Activated CD4-positive, alpha-beta memory T cell treated with anti-CD3 and anti-CD28 coated beads, Interleukin-2, amount 10 ng/mL, durations not matched to agents 7 days and 5 days (primary cell): ENCODE measurements around the gene WIPI1. TPM values are rescaled to one million over a fixed set of nuclear protein-coding genes. Genes with fewer than 3 reads are reported as not detected.
"Not testable (repeated sequence)": the region's sequence is repeated elsewhere in the genome, so short reads cannot be mapped to it uniquely, and the experiment has no call there.

ENCODE experiments used
- CTCF ChIA-PET: fragments of 350-600 bp; sonication (Branson Sonifier 250); formaldehyde crosslinking; loops from one replicate; lab custom pipeline; 2021; ENCODE audit warnings: antibody characterized with exemption, inconsistent platforms; lab: Charles Lee
- POLR2A ChIA-PET: fragments of 350-600 bp; sonication (Branson Sonifier 250); formaldehyde crosslinking; loops from one replicate; lab custom pipeline; 2021; ENCODE audit warnings: antibody characterized with exemption; lab: Charles Lee
- DNase-seq: peaks from one replicate; pipeline ENCODE4 v3.0.0-alpha.2; 2020
- H3K27ac Mint-ChIP-seq: one replicate; pipeline ENCODE4 v1.8.0; 2021; ENCODE audit warnings: mild to moderate bottlenecking, mixed read lengths
- H3K27me3 Mint-ChIP-seq: one replicate; pipeline ENCODE4 v1.8.0; 2021; ENCODE audit warnings: mixed read lengths
- H3K36me3 Mint-ChIP-seq: one replicate; pipeline ENCODE4 v1.8.0; 2021; ENCODE audit warnings: low read depth, mixed read lengths
- H3K4me1 Mint-ChIP-seq: one replicate; pipeline ENCODE4 v1.8.0; 2021; ENCODE audit warnings: mixed read lengths
- H3K4me3 Mint-ChIP-seq: one replicate; pipeline ENCODE4 v1.8.0; 2021; ENCODE audit warnings: mild to moderate bottlenecking, mixed read lengths
- H3K9me3 Mint-ChIP-seq: one replicate; pipeline ENCODE4 v1.8.0; 2021; ENCODE audit warnings: mixed read lengths
- total RNA-seq, 2 experiments: library from RNA; stranded (reverse); gene quantifications; one replicate each; pipeline ENCODE4 v1.2.3, GENCODE V29; 2021

Gene WIPI1, protein sequence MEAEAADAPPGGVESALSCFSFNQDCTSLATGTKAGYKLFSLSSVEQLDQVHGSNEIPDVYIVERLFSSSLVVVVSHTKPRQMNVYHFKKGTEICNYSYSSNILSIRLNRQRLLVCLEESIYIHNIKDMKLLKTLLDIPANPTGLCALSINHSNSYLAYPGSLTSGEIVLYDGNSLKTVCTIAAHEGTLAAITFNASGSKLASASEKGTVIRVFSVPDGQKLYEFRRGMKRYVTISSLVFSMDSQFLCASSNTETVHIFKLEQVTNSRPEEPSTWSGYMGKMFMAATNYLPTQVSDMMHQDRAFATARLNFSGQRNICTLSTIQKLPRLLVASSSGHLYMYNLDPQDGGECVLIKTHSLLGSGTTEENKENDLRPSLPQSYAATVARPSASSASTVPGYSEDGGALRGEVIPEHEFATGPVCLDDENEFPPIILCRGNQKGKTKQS
- 10 to 100 TPM; 60.0 to 62.7 TPM for total RNA-seq

DNA sequence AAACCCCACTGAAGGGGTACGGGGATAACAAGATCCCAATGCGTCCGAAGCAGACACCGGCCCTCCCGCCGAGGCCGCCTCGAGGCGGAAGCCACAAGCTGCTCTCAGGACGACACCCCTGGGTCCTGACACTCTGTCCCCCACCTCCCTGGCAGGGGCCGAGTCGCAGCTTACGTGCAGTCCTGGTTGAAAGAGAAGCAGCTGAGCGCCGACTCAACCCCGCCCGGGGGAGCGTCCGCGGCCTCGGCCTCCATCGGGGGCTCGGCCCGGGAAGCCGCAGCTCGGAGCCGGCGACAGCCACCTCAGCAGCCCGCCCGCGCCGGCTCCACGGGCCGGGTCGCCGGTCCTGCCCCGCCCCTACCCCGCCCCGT lies at the start of gene WIPI1:
WIPI1 (minus strand) TSS at position 329 of the 371 bp plus-strand sequence; CDS start at position 254, 75 bp downstream.
- Mint-ChIP-seq H3K9me3 (no peaks in the 10 kb centered on the region), H3K4me1 (peaks cover 80% of the 10 kb centered on the region), H3K27me3 (no peaks in the 10 kb centered on the region), H3K36me3 (peaks cover 24% of the 10 kb centered on the region), H3K27ac (peak within 1 kb of the TSS; percentile 98), H3K4me3 (peak within 1 kb of the TSS; percentile 93)
- DNase-seq: no peak
- ChIA-PET POLR2A (interaction anchor here (0.9 to 12.1 kb wide), 16 partner anchors 16 to 421 kb away, joined by 3 to 255 read pairs (median 10); partner anchors contain the start of genes AMZ2, ARSG, KPNA2 and PRKAR1A), CTCF (interaction anchor here (0.6 to 18.0 kb wide), 8 partner anchors 9 to 285 kb away, joined by 3 to 206 read pairs (median 6); partner anchors contain the start of gene PRKAR1A)

DNA sequence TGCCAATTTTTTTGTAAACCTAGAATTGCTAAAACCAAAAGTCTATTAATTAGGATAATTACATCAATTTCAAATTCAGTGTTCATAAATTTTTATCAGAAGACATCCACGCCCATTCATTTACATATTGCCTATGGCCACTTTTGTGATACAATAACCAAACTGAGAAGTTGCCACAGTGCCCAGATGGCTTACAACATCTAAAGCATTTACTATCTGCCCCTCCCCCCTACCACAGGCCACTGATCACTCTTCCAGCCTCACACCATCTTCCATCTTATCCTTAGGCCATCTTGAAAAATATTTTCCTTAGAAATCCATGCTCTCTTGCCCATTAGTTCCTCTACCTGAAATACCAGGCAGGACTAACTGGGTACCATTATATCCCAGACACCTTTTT lies 48.7 kb upstream of the WIPI1 start:
- Mint-ChIP-seq H3K4me1 (peaks cover 41% of the 10 kb centered on the region), H3K27me3 (peaks cover 3% of the 10 kb centered on the region), H3K36me3 (no peaks in the 10 kb centered on the region), H3K9me3 (no peaks in the 10 kb centered on the region), H3K27ac (no peak overlapping the region), H3K4me3 (no peak overlapping the region)
- POLR2A ChIA-PET: no interaction called here
- CTCF ChIA-PET: no interaction called here
- no peak for DNase-seq

DNA sequence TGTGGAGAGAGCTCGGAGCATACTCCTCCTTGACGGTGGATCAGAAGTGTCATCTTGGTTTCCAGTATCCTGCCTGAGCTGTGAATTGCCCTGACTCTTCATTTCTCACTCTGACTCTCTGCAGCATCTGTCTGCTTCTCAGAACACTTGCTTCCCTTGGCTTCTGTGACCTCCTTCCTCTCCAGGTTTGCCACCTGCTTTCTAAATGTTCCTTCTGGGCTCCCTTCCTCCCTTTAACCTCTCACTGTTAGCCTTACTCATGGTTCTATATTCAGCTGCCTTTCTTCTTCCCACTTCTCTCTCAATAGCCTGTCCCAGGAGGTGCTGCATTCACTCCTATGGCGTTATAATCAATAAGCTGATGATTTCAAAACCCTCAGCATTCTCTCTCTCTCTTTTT lies 43.8 kb upstream of the WIPI1 start:
- Mint-ChIP-seq H3K27ac (peak overlapping the region; percentile 7), H3K9me3 (peaks cover 4% of the 10 kb centered on the region), H3K36me3 (peaks cover 5% of the 10 kb centered on the region), H3K4me1 (peaks cover 47% of the 10 kb centered on the region), H3K4me3 (no peak overlapping the region), H3K27me3 (peaks cover 3% of the 10 kb centered on the region)
- no peak for DNase-seq
- POLR2A ChIA-PET: interaction anchor here (2.8 to 3.2 kb wide), 2 partner anchors 11 to 14 kb away, joined by 12 to 17 read pairs; partner anchors contain the start of gene PRKAR1A
- CTCF ChIA-PET: interaction anchor here (1.0 to 1.7 kb wide), 2 partner anchors 9 to 21 kb away, joined by 3 to 4 read pairs; no protein-coding TSS in a partner anchor

DNA sequence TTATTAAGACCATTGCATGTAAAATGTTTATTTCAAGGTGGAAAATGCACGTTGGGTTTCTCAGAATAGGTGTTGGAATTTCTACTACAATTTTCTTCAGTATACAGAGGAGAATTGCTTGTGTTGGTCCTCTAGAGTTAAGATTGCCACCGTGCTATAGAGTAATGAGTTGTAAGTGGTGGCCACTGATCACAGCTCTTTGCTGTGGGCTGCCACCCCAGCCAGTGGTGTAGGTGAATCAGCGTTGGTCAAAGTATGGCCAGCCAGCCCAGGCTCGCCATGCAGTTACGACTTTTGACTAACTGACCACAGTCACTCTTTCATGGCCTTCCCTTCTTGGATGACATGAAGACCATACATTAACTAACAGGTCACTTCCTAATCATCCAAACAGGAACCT lies 42.3 kb upstream of the WIPI1 start:
- Mint-ChIP-seq H3K4me1 (peaks cover 47% of the 10 kb centered on the region), H3K9me3 (peaks cover 4% of the 10 kb centered on the region), H3K27me3 (peaks cover 3% of the 10 kb centered on the region), H3K27ac (no peak overlapping the region), H3K4me3 (no peak overlapping the region), H3K36me3 (peaks cover 5% of the 10 kb centered on the region)
- CTCF ChIA-PET: interaction anchor here (1.7 kb wide), 1 partner anchor 10 kb away, joined by 4 read pairs; no protein-coding TSS in a partner anchor
- DNase-seq: no peak
- POLR2A ChIA-PET: no interaction called here

DNA sequence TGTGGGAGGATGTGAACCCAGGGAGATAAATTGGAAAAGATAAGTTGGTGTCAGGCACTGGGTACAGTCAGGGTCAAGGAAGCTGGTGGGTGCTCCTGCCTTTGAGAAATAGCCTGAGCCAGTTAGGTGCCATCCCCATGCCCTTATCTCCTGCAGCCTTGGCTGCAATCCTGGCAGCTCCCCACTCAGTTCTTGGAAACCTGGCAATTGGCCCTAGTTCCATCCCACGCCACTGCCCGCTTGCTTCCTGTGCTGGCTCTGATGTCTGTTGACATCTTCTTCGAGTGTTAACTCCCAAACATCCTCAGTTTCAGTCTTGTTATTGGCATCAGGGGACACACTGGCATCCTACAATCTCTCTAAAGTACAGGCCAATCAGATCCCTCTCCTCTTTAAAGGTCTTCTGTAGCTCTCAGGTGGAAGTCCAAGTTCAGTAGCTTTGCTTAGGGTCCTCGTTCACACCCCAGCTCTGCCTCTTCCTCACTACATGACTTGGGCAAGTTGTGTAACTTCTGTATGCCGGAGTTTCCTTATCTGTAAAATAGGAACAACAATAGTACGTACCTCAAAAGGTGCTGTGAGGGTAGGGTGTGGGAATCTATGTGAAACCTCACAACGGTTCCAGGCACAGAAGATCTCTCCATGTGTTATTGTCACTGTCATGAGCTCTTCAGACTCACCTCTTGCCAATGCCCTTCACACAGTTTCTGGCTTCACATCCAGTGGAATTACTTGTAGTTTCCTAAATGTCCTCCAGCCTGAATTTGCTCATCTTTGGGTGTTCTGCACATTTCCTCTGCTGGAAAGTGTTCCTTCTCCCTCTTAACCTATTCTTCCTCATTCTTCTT lies 41.4 kb upstream of the WIPI1 start:
- POLR2A ChIA-PET: interaction anchor here (0.7 to 3.2 kb wide), 7 partner anchors 9 to 251 kb away, joined by 3 to 26 read pairs (median 5); partner anchors contain the start of genes AMZ2, ARSG, PRKAR1A and SLC16A6
- CTCF ChIA-PET: interaction anchor here (0.5 to 3.3 kb wide), 11 partner anchors 8 to 675 kb away, joined by 3 to 18 read pairs (median 3); no protein-coding TSS in a partner anchor

DNA sequence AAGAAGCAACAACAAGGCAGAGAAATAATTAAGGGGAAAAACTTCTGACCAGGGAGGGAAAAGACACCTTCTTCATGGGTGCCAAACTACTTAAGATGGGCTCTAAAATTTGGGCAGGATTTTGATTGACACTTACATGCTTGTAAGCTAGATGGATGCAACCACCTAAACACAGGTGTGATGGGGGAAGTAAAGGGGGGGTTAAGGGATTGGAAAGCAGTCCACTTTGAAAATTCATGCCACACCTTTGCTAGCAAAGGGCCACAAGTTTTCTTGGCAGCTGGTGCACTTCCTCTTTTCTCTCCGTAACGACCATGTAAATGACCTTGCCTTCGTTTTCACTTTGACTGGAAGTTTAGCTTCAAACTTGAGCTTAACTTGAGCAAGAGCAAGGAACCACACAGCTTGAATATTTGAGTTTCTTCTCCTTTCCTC lies 40.6 kb upstream of the WIPI1 start:
- H3K4me3 Mint-ChIP-seq: peak overlapping the region; percentile 12
- ChIA-PET CTCF (interaction anchor here (0.5 to 3.3 kb wide), 14 partner anchors 9 to 675 kb away, joined by 3 to 18 read pairs (median 4); partner anchors contain the start of genes KPNA2 and PRKAR1A), POLR2A (interaction anchor here (0.7 to 3.2 kb wide), 7 partner anchors 10 to 250 kb away, joined by 3 to 26 read pairs (median 5); partner anchors contain the start of genes AMZ2, ARSG, PRKAR1A and SLC16A6)
- peaks cover 5% of the 10 kb centered on the region for H3K9me3 Mint-ChIP-seq
- DNase-seq: peak; percentile 27
- H3K27ac Mint-ChIP-seq: peak overlapping the region; percentile 64
- H3K4me1 Mint-ChIP-seq: peaks cover 47% of the 10 kb centered on the region
- peaks cover 5% of the 10 kb centered on the region for H3K36me3 Mint-ChIP-seq
- peaks cover 6% of the 10 kb centered on the region for H3K27me3 Mint-ChIP-seq

More for the DNA sequence above, 41.4 kb upstream of the WIPI1 start:
- Mint-ChIP-seq H3K4me3 (peak overlapping the region; percentile 12), H3K27me3 (peaks cover 3% of the 10 kb centered on the region), H3K4me1 (peaks cover 47% of the 10 kb centered on the region), H3K9me3 (peaks cover 4% of the 10 kb centered on the region), H3K27ac (peak overlapping the region; percentile 64), H3K36me3 (peaks cover 5% of the 10 kb centered on the region)
- no peak for DNase-seq

DNA sequence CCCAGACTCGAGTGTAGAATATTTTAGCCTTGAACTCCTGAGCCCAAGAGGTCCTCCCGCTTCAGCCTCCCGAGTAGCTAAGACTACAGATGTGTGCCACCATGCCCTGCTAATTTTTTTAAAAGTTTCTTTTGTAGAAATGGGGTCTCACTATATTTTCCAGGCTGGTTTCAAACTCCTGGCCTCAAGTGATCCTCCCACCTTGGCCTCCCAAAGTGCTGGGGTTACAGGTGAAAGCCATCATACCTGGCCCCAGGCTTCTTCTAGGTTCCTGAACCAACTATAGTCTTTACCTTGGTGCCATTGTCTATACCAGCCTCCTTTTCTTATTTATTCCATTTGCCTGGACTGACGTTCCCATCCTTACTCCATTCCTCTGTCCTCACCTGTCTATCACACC lies 37.8 kb upstream of the WIPI1 start:
- CTCF ChIA-PET: no interaction called here
- H3K4me3 Mint-ChIP-seq: no peak overlapping the region
- DNase-seq: no peak
- H3K4me1 Mint-ChIP-seq: peaks cover 32% of the 10 kb centered on the region
- H3K9me3 Mint-ChIP-seq: peaks cover 8% of the 10 kb centered on the region
- POLR2A ChIA-PET: no interaction called here
- peaks cover 10% of the 10 kb centered on the region for H3K27me3 Mint-ChIP-seq
- peaks cover 5% of the 10 kb centered on the region for H3K36me3 Mint-ChIP-seq
- H3K27ac Mint-ChIP-seq: no peak overlapping the region

DNA sequence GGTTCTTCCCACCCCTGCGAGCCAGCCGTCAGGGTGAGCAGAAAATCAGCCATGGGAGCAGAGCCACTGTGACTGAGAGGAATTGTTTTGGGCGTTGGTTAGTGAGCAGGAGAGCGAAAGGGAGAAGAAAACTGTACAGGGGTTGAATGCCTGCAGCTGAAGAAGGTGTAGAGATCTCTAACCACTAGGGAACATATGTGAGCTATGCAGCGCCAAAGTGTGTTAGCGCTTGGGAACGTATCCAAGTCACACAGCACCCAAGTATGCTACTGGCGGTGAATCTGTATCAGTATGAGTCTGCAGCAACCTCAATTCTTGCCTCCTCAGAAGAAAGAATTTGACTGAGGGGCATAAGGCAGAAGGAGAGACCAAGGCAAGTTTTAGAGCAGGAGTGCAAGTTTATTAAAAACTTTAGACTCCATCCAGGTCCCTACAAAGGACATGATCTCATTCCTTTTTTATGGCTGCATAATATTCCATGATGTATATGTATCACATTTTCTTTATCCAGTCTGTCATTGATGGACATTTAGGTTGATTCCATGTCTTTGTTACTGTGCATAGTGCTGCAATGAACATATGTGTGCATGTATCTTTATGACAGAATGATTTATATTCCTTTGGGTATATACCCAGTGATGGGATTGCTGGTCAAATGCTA lies 35.2 kb upstream of the WIPI1 start:
- H3K9me3 Mint-ChIP-seq, H3K4me3 Mint-ChIP-seq, H3K27ac Mint-ChIP-seq, POLR2A ChIA-PET, DNase-seq, CTCF ChIA-PET, H3K36me3 Mint-ChIP-seq: not testable (repeated sequence)
- H3K27me3 Mint-ChIP-seq: peaks cover 10% of the 10 kb centered on the region
- peaks cover 20% of the 10 kb centered on the region for H3K4me1 Mint-ChIP-seq

DNA sequence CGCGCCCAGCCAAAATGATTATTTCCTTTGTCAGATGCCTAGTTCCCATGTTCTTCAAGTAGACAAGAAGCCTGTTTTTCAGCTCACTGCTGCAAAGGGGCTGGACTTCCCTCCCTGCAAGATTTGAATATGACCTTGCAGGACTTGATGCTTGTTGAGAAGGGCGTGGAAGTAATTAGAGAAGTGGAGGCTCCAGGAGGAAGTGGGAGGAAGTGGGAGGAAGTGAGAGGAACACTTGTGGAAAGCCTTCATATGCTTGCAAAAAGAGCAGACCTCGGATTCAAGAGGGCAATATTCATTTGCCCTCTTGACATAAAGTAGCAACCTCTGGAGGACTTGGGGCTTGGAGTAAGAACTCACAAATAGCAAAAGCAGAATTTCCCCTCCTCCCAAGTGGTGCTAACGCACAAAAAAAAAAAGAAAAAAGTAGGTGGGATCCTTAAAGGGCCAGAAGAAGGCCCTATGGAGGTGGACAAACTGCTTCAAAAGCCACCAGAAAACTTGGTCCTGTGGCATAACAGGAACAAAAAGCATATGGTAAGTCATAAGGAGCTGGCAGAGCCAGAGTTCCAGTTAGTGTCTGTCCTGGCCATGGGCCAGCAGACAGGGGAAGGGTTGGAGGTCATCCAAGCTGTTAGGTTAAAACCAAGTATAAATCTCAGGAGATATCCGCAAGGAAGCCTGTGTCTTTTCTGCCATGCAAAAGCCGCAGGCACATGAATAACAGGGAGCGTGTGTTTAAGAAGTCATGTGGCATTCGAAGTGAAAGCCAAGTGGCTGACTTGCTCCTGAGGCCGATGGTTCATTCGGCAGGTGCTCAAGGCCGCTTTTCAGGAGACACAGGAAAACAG lies 34.3 kb upstream of the WIPI1 start:
- H3K27me3 Mint-ChIP-seq: peaks cover 11% of the 10 kb centered on the region
- POLR2A ChIA-PET: no interaction called here
- H3K27ac Mint-ChIP-seq: no peak overlapping the region
- H3K36me3 Mint-ChIP-seq: no peaks in the 10 kb centered on the region
- CTCF ChIA-PET: interaction anchor here (0.7 to 1.2 kb wide), 2 partner anchors 9 to 174 kb away, joined by 3 to 4 read pairs; no protein-coding TSS in a partner anchor
- peaks cover 23% of the 10 kb centered on the region for H3K4me1 Mint-ChIP-seq
- DNase-seq: no peak
- no peak overlapping the region for H3K4me3 Mint-ChIP-seq
- peaks cover 6% of the 10 kb centered on the region for H3K9me3 Mint-ChIP-seq

DNA sequence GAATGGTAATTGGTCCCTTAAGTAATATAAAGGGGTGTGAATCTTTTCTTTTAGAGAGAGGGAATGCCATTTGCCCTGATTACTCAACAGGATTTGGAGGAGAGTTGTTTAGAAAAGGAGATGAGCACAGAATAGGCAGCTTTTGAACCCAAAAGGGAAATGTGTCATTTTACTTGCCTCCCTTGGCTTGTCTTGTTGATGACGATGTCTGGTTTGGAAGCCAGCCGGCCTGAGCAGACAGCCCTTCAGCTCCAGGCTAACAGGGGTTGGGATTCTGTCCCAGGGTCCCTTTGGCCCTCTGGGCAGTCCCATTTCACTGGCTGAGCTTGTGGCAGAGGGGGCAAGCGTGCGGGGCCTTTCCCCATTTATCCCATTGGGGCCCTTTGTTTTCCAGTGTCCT lies 32.6 kb upstream of the WIPI1 start:
- DNase-seq: no peak
- no peaks in the 10 kb centered on the region for H3K36me3 Mint-ChIP-seq
- H3K27ac Mint-ChIP-seq: no peak overlapping the region
- H3K9me3 Mint-ChIP-seq: peaks cover 4% of the 10 kb centered on the region
- no peak overlapping the region for H3K4me3 Mint-ChIP-seq
- CTCF ChIA-PET: interaction anchor here (2.5 kb wide), 1 partner anchor 13 kb away, joined by 7 read pairs; no protein-coding TSS in a partner anchor
- H3K27me3 Mint-ChIP-seq: peaks cover 27% of the 10 kb centered on the region
- POLR2A ChIA-PET: no interaction called here
- H3K4me1 Mint-ChIP-seq: peaks cover 26% of the 10 kb centered on the region

DNA sequence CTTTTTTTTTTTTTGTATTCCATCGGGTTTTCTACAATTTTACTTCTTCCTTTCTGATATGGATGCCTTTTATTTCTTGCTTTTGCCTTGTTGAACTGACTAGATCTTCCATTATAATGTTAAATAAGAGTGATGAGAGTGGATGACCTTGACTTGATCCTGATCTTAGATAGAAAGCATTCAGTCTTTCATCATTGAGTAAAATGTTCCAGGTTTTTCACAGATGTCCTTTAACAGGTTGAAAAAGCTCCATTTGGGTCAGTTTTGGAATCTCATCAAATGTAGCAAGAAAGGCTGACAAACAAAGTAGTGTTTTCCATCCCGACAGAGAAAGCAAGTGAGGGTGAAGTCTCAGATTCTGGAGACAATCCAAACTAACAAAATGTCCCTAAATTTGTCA lies 27.2 kb upstream of the WIPI1 start:
- POLR2A ChIA-PET: no interaction called here
- H3K4me1 Mint-ChIP-seq: peaks cover 28% of the 10 kb centered on the region
- H3K4me3 Mint-ChIP-seq: no peak overlapping the region
- H3K27me3 Mint-ChIP-seq: peaks cover 44% of the 10 kb centered on the region
- H3K36me3 Mint-ChIP-seq: peaks cover 4% of the 10 kb centered on the region
- no peak for DNase-seq
- peaks cover 3% of the 10 kb centered on the region for H3K9me3 Mint-ChIP-seq
- no peak overlapping the region for H3K27ac Mint-ChIP-seq
- CTCF ChIA-PET: no interaction called here
